PC-3 (cell line): ENCODE results near the gene YTHDF1. TPM values are rescaled to one million over a fixed set of nuclear protein-coding genes. Genes with fewer than 3 reads are reported as not detected.

Source experiments
- ATAC-seq: fragments of 200-7000 bp; cut with Tn5 transposase; 2 replicates; pipeline ENCODE4 v1.9.1; 2020; ENCODE audit warnings: mild to moderate bottlenecking, moderate library complexity
- BruUV-seq: library from RNA; stranded (reverse); fragments of 400-500 nt; replicated peaks from 2 replicates; lab custom pipeline; 2021; lab: Mats Ljungman, UMichigan
- CTCF ChIA-PET: fragments of 300-600 bp; sonication (Branson Sonifier 250); formaldehyde crosslinking; loops from one replicate; lab custom pipeline; 2022; ENCODE audit warnings: antibody characterized with exemption; lab: Charles Lee
- POLR2A ChIA-PET: fragments of 300-600 bp; sonication (Branson Sonifier 250); formaldehyde crosslinking; loops from one replicate; lab custom pipeline; 2022; ENCODE audit warnings: antibody characterized with exemption; ENCODE audit not compliant: unreplicated experiment; lab: Charles Lee
- DNase-seq: peaks from one replicate; pipeline ENCODE4 v3.0.0-alpha.2; 2015
- H2AFZ ChIP-seq: fragments of 300-600 bp; sonication (generic); 2 replicates; pipeline ENCODE4 v1.6.0; 2016; ENCODE audit warnings: antibody characterized with exemption, low read length
- H3F3A ChIP-seq: fragments of 300-600 bp; sonication (generic); one replicate; pipeline ENCODE4 v1.6.0; 2017; ENCODE audit warnings: antibody characterized with exemption, low read length, control low read depth, mild to moderate bottlenecking; ENCODE audit not compliant: unreplicated experiment
- H3K27ac ChIP-seq: fragments of 300-600 bp; sonication (generic); 2 replicates; pipeline ENCODE4 v1.5.1; 2016; ENCODE audit warnings: mild to moderate bottlenecking, low read length
- H3K27me3 ChIP-seq: fragments of 300-600 bp; sonication (generic); 2 replicates; pipeline ENCODE4 v1.6.1; 2016; ENCODE audit warnings: low read length, mixed read lengths
- H3K36me3 ChIP-seq: fragments of 300-600 bp; sonication (generic); 2 replicates; pipeline ENCODE4 v1.6.1; 2016; ENCODE audit warnings: low read depth, mixed run types, low read length, mixed read lengths
- H3K4me1 ChIP-seq: fragments of 300-600 bp; sonication (generic); 2 replicates; pipeline ENCODE4 v1.5.1; 2016; ENCODE audit warnings: low read length; ENCODE audit not compliant: insufficient read depth
- H3K4me2 ChIP-seq: fragments of 300-600 bp; sonication (generic); 2 replicates; pipeline ENCODE4 v1.6.0; 2016; ENCODE audit warnings: low read length
- H3K4me3 ChIP-seq: fragments of 300-600 bp; sonication (generic); 2 replicates; pipeline ENCODE4 v1.5.1; 2016; ENCODE audit warnings: mild to moderate bottlenecking, low read length, mixed read lengths
- H3K79me2 ChIP-seq: fragments of 300-600 bp; sonication (generic); 2 replicates; pipeline ENCODE4 v1.6.1; 2017; ENCODE audit warnings: low read length, mixed read lengths
- H3K9ac ChIP-seq: fragments of 300-600 bp; sonication (generic); 2 replicates; pipeline ENCODE4 v1.6.0; 2016; ENCODE audit warnings: mild to moderate bottlenecking, low read length
- H3K9me2 ChIP-seq: fragments of 300-600 bp; sonication (generic); replicated peaks from 2 replicates; pipeline ENCODE4 v1.6.1; 2016; ENCODE audit warnings: mixed run types, low read length, mixed read lengths
- H3K9me3 ChIP-seq: fragments of 300-600 bp; sonication (generic); 2 replicates; pipeline ENCODE4 v1.6.1; 2016; ENCODE audit warnings: low read length, mixed read lengths
- H4K20me1 ChIP-seq: fragments of 300-600 bp; sonication (generic); 2 replicates; pipeline ENCODE4 v1.6.1; 2016; ENCODE audit warnings: low read length, mixed read lengths
- CTCF ChIP-seq: fragments of 300-600 bp; sonication (generic); conservative IDR thresholded peaks from 2 replicates; pipeline ENCODE4 v1.5.1; 2017; ENCODE audit warnings: antibody characterized with exemption, low read depth, mild to moderate bottlenecking, low read length
- EZH2 ChIP-seq: fragments of 300-600 bp; sonication (generic); IDR thresholded peaks from one replicate; pipeline ENCODE4 v1.6.1; 2017; ENCODE audit warnings: antibody characterized with exemption, mild to moderate bottlenecking, low read length; ENCODE audit not compliant: unreplicated experiment
- EZH2phosphoT487 ChIP-seq: fragments of 300-600 bp; sonication (generic); IDR thresholded peaks from 2 replicates; pipeline ENCODE4 v1.6.1; 2018; ENCODE audit warnings: mild to moderate bottlenecking, antibody characterized with exemption, low read length, borderline replicate concordance
- intact Hi-C: fragments of 100-400 bp; cut with micrococcal nuclease; formaldehyde crosslinking; loops from 2 replicates; pipeline ENCODE4 v1.9.0; 2023
- total RNA-seq: library from RNA; depleted of rRNA; stranded (reverse); fragments of >200 nt; gene quantifications from 2 replicates; pipeline ENCODE4 v1.2.3, GENCODE V29; 2014

YTHDF1 gene
- total RNA-seq, 1 experiment from 2014 or later, result 30.0 TPM

- H3K4me1 ChIP-seq, result peaks cover 7% of the 10 kb centered on the region
- H3F3A ChIP-seq, result no peaks in the 10 kb centered on the region
- no peaks in the 10 kb centered on the region for H3K9me2 ChIP-seq
- ATAC-seq (no peak), DNase-seq (no peak)
- no peak overlapping the region for H3K4me2 ChIP-seq
- H3K79me2 ChIP-seq, result no peaks in the 10 kb centered on the region
- intact Hi-C loops, result loop anchor here (2.0 to 5.0 kb wide), 2 partner anchors 32 to 49 kb away; no protein-coding TSS in a partner anchor
- H3K27ac ChIP-seq, result no peak overlapping the region
- no peaks in the 10 kb centered on the region for H3K9me3 ChIP-seq
- no peak overlapping the region for H2AFZ ChIP-seq
- no peak overlapping the region for H3K9ac ChIP-seq
- no peak for TF ChIP-seq EZH2phosphoT487
- no peak for TF ChIP-seq EZH2
- TF ChIP-seq CTCF, result no peak
- BruUV-seq, result no TSS peak
- peaks cover 10% of the 10 kb centered on the region for H3K27me3 ChIP-seq
- ChIA-PET POLR2A (no interaction called here), CTCF (interaction anchor here (0.7 kb wide), 1 partner anchor 66 kb away, joined by 3 read pairs; no protein-coding TSS in a partner anchor)
- no peak overlapping the region for H3K4me3 ChIP-seq
- H3K36me3 ChIP-seq, result no peaks in the 10 kb centered on the region
- 0 out of 2 replicates have a peak, but pooled peaks cover 6% of the 10 kb centered on the region for H4K20me1 ChIP-seq
Measured at GRCh38 chr20:63182946-63183415, 33.0 kb downstream of the YTHDF1 start.

GRCh38 chr20:63182425-63182824 is 33.5 kb downstream of the YTHDF1 start:
- H3K27ac ChIP-seq, result no peak overlapping the region
- H2AFZ ChIP-seq, result no peak overlapping the region
- no peaks in the 10 kb centered on the region for H3F3A ChIP-seq
- H3K79me2 ChIP-seq, result no peaks in the 10 kb centered on the region
- CTCF ChIA-PET, result no interaction called here
- 0 out of 2 replicates have a peak, but pooled peaks cover 6% of the 10 kb centered on the region for H4K20me1 ChIP-seq
- no peak overlapping the region for H3K9ac ChIP-seq
- DNase-seq (no peak), ATAC-seq (no peak)
- no peak for TF ChIP-seq EZH2
- TF ChIP-seq CTCF, result no peak
- no peak for TF ChIP-seq EZH2phosphoT487
- no peaks in the 10 kb centered on the region for H3K9me2 ChIP-seq
- H3K36me3 ChIP-seq, result no peaks in the 10 kb centered on the region
- no peak overlapping the region for H3K4me2 ChIP-seq
- no TSS peak for BruUV-seq
- peaks cover 7% of the 10 kb centered on the region for H3K4me1 ChIP-seq
- no peak overlapping the region for H3K4me3 ChIP-seq
- H3K9me3 ChIP-seq, result no peaks in the 10 kb centered on the region
- H3K27me3 ChIP-seq, result peaks cover 15% of the 10 kb centered on the region
- POLR2A ChIA-PET, result no interaction called here
- intact Hi-C loops, result loop anchor here (2.0 to 5.0 kb wide), 2 partner anchors 32 to 50 kb away; no protein-coding TSS in a partner anchor

- Histone ChIP-seq H3K79me2 (no peaks in the 10 kb centered on the region), H3K4me1 (no peaks in the 10 kb centered on the region; the same call in 1 of the 2 replicates), H3F3A (no peaks in the 10 kb centered on the region), H3K4me2 (no peak overlapping the region), H4K20me1 (0 out of 2 replicates have a peak, but pooled peaks cover 6% of the 10 kb centered on the region), H3K9me2 (no peaks in the 10 kb centered on the region), H3K4me3 (no peak overlapping the region), H2AFZ (no peak overlapping the region), H3K36me3 (no peaks in the 10 kb centered on the region), H3K9ac (no peak overlapping the region), H3K9me3 (no peaks in the 10 kb centered on the region), H3K27ac (no peak overlapping the region), H3K27me3 (peaks cover 27% of the 10 kb centered on the region)
- POLR2A ChIA-PET, result no interaction called here
- ATAC-seq (no peak), DNase-seq (no peak)
- TF ChIP-seq CTCF (no peak), EZH2phosphoT487 (no peak), EZH2 (no peak)
- no TSS peak for BruUV-seq
- intact Hi-C loops, result loop anchor here (5.0 kb wide), 1 partner anchor 51 kb away; no protein-coding TSS in a partner anchor
- CTCF ChIA-PET, result interaction anchor here (0.7 to 0.8 kb wide), 2 partner anchors 34 to 87 kb away, joined by 3 read pairs; no protein-coding TSS in a partner anchor
Measured at GRCh38 chr20:63181226-63181625, 34.7 kb downstream of the YTHDF1 start.
